NCI-H2107 treated with DMSO at 0.1 percent for 48 hours (cell line): ENCODE data around the gene MLIP.
"Not testable (repeated sequence)": the region's sequence is repeated elsewhere in the genome, so short reads cannot be mapped to it uniquely, and the experiment has no call there.

ENCODE experiments used
- DNase-seq: peaks from one replicate; lab custom pipeline; 2025; ENCODE audit not compliant: unreplicated experiment; lab: John Stamatoyannopoulos, UW

MLIP gene

GRCh38 chr6:54209983-54210382 lies 98.7 kb downstream of the MLIP start:
- DNase-seq, result not testable (repeated sequence)

GRCh38 chr6:54214286-54214685 lies 103.0 kb downstream of the MLIP start:
- DNase-seq, result no peak

GRCh38 chr6:54216336-54216735 lies 105.1 kb downstream of the MLIP start:
- DNase-seq, result no peak

DNA sequence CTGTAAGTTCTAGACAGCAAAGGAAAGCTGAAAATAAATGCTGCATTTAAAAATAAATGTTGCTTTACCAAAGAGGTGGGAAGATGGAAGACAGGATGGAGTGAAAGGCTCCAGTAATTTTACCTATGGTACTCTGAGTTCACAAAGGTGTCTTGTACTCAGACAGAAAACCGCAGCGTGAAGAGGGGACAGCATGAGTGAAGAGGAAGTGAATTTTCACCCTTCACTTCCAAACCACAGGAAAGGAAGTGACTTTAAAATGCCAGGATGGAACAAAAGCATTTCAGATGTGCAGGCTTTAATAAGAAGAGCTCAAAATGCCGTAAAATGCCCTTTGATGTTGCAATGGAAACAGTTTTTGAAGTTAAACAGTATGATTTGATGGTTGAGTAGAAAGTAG lies 105.8 kb downstream of the MLIP start:
- no peak for DNase-seq

GRCh38 chr6:54222217-54222616 lies 111.0 kb downstream of the MLIP start:
- DNase-seq, result no peak

GRCh38 chr6:54232703-54233102 lies 121.5 kb downstream of the MLIP start:
- no peak for DNase-seq

GRCh38 chr6:54234539-54234938 lies 123.3 kb downstream of the MLIP start:
- no peak for DNase-seq

DNA sequence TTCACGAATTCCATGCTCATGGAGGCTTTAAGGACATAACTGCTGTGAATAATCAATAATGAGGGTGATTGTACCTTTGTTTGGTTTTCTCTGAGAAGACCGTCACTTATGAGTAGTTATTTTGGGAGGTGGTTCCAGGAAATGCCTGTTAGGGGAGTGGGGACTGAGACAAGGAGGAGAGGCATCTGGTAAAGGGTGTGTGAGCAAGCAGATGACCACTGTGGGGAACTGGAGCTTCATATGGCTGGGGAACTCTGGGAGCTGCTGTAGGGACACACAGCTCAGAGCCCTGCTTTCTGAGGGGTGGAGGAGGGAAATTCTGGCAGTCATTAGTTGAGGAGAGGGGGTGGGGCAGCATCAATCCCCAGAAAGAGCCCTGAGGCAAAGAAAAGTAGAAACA lies 125.7 kb downstream of the MLIP start:
- no peak for DNase-seq

GRCh38 chr6:54238396-54238795 lies 127.2 kb downstream of the MLIP start:
- no peak for DNase-seq

DNA sequence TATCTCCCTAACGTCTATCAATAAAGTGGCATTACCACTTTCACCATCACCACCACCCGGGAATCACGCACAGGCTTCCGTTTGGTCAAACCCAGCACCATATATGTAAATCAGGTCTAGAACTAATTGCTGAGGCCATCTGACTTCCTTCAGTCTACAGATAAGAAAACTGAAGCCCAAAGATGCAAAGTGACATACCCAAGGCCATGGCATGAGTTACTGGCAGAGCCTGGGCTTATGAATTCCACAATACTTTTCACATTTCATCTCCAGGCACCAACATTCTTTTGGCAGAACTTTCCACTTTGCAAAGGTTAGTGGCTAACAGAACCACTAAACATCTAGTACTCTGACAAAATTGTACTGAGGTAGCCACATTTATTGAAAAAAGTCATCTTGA lies 132.5 kb downstream of the MLIP start:
- DNase-seq, result no peak

GRCh38 chr6:54244430-54244829 lies 133.2 kb downstream of the MLIP start:
- DNase-seq, result no peak

- no peak for DNase-seq
Observed at GRCh38 chr6:54245265-54245664, 134.0 kb downstream of the MLIP start.

- no peak for DNase-seq
Observed at GRCh38 chr6:54248319-54248718, 137.1 kb downstream of the MLIP start.

DNA sequence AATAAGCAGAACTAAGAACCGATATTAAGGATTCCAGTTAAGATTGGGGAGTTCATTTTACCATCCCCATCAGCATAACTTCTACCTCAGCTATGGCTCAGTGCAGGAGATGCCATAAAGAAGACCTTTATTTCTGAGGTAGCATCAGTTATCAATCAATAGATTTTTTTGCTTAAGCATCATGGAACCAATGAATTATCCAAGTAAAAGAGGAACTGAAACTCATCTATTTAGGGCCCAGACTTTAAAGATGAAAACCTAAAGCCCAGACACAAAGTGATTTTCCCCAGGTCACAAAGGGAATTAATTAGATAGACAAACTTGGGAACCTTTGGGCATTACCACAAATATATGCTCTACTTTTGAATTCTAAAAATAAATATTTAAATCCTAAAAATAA lies 137.8 kb downstream of the MLIP start:
- no peak for DNase-seq

DNA sequence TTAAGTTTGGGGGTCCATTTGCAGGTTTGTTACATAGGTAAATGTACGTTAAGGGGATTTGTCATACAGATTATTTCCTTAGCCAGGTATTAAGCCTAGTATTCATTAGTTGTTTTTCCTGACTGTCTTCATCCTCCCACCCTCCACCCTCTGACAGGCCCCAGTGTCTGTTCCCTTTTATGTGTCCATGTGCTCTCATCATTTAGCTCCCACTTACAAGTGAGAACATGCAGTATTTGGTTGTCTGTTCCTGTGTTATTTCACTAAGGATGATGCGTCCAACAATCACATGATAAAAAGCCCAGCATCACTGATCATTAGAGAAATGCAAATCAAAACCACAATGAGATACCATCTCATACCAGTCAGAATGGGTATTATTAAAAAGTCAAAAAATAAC lies 138.6 kb downstream of the MLIP start:
- not testable (repeated sequence) for DNase-seq

DNA sequence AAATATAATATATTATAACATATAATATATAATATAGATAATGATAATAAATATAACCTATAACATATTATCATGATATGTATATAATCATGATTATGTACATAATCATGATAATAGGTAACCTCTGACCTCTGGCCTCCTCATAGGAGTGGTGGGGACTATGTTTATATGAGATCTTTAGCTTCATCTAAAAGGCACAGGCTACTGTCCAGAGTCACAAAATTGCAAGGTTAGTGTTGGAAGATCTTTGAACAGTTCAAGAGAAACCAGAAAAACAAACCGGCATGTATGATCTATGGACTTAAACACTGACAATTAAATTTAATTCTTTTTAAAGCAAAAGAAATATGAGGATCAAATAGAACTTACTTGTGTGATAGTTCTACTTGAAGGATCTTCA lies 141.3 kb downstream of the MLIP start:
- DNase-seq, result no peak

- no peak for DNase-seq
Observed at GRCh38 chr6:54252916-54253315, 141.7 kb downstream of the MLIP start.

DNA sequence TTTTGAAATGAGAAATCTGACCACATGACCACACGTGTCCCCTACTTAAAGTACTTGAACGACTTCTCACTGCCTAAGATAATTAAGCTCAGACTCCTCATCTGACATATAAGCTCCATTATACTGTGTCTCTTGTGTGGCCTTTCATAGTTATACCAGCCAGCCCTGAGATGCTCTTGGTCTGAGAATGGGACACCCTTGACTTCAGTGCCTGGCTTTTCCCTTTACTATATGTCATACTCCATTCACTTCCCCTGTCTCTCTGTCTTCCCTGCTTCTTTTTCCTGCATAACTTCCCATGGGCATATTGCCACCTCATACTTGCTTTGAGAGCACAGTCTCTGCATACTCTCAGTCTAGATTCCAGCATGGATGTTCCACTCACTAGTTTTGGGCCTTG lies 143.6 kb downstream of the MLIP start:
- DNase-seq, result no peak

DNA sequence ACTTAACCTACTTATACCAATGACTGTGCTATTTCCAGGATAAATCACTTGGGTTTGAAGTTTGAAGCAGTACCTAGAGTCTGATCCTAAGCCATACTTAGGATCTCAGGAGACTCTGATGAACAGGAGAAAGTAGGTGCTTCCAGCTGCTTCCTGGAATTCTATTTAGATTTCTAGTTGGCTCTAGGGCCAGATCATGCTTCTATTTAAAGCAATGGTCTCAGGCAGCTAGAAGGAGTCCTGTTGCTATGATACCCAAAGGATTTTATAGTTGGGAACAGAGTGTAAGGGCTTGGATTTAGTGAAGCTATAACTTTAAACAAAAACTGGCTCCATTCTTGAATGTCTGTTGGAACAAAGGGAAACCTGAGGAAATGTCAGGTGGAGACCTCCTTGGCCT lies 144.6 kb downstream of the MLIP start:
- DNase-seq, result no peak

GRCh38 chr6:54260025-54260424 lies 148.8 kb downstream of the MLIP start:
- DNase-seq, result no peak

- DNase-seq, result no peak
Observed at GRCh38 chr6:54262499-54262898, 151.3 kb downstream of the MLIP start.

DNA sequence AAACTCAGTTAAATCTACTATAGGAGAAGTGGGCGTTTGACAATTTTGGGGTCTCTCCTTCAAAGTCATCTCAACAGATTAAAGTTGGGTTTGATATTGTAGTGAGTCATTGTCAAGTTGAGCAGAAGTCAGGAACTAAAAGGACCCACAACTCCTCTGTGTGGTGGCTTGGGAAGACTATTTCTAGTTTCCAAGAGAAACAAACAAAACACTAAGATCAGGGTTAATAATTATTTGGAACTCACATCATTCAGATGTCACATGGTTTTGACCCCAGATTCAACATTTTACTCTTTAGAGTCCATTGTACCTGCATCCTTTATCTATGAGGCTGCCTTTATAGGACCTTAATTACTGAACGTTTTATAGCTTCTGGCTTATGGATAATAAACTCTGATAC lies 151.7 kb downstream of the MLIP start:
- no peak for DNase-seq

DNA sequence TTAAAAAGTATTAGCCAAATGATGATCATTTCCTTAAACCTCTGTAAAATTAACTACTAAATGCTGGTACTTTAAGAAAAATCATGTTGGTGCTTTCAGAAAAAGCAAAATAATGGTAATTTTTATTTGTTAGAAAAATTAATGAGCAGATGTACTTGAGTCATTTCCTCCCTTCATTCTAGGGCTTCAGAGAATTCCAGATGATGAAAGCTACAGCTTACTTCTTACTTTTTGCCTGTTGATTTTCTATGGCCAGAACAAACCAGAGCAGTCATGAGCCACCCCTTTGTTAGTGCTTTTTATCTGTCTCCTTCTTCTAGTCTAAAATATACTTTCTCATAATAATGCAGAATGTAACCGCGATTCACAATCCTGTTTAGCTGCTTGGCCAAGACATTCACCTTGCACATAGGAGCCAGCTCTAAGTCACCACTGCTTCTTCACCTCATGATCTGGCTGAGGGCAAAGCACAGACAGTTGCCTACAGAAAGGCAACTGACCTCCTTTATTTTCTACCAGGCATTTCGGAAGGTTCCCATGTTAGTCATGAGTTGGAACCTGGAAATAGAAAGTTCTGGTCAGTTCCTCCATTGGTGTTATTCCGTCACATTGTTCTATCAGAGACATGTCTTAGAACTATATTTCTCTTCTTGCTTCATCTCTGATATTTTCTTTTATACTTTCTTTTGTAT lies 153.5 kb downstream of the MLIP start:
- no peak for DNase-seq
